IPS DF 6.9 (cell line): ENCODE results near the gene PPP1R15B.
"Not testable (repeated sequence)": the region's sequence is repeated elsewhere in the genome, so short reads cannot be mapped to it uniquely, and the experiment has no call there.

ENCODE experiments used
- DNase-seq: peaks from one replicate; pipeline ENCODE4 v3.0.0-alpha.2; 2013; ENCODE audit warnings: low read depth, low spot score
- H3K27ac ChIP-seq: one replicate; pipeline ENCODE4 v1.5.1; 2013; ENCODE audit warnings: low read length, control low read depth
- H3K27me3 ChIP-seq: 2 replicates; pipeline ENCODE4 v1.6.1; 2013; ENCODE audit warnings: mild to moderate bottlenecking, low read length; ENCODE audit not compliant: control insufficient read depth, insufficient read depth
- H3K36me3 ChIP-seq: 2 replicates; pipeline ENCODE4 v1.6.1; 2013; ENCODE audit warnings: low read length; ENCODE audit not compliant: control insufficient read depth, insufficient read depth
- H3K4me1 ChIP-seq: 2 replicates; pipeline ENCODE4 v1.6.1; 2013; ENCODE audit warnings: low read length; ENCODE audit not compliant: control insufficient read depth, insufficient read depth
- H3K4me3 ChIP-seq: 2 replicates; pipeline ENCODE4 v1.5.1; 2013; ENCODE audit warnings: mild to moderate bottlenecking, low read length
- H3K9me3 ChIP-seq: 2 replicates; pipeline ENCODE4 v1.6.1; 2013; ENCODE audit warnings: low read length, inconsistent platforms; ENCODE audit not compliant: control insufficient read depth, insufficient read depth
- WGBS: extraction: QIAGEN DNeasy Blood & Tissue Kit; methylation state at CpG from one replicate; pipeline ENCODE4 v1.1.7; 2013; ENCODE audit warnings: mixed read lengths, missing lambda C conversion rate; ENCODE audit not compliant: insufficient read length, insufficient coverage; 5-methylcytosine and 5-hydroxymethylcytosine counted together

Gene PPP1R15B

GRCh38 chr1:204434116-204434755, 22.6 kb upstream of the PPP1R15B start:
- no CpG with 5 or more reads among the region's 9 CpGs for WGBS
- Histone ChIP-seq H3K4me3 (no peak overlapping the region), H3K36me3 (peaks cover 12% of the 10 kb centered on the region; the same call in 1 of the 2 replicates), H3K27ac (no peak overlapping the region), H3K4me1 (no peaks in the 10 kb centered on the region), H3K9me3 (no peaks in the 10 kb centered on the region), H3K27me3 (no peaks in the 10 kb centered on the region)
- no peak for DNase-seq

GRCh38 chr1:204432708-204433107, 21.1 kb upstream of the PPP1R15B start:
- Histone ChIP-seq H3K4me1 (no peaks in the 10 kb centered on the region), H3K9me3 (no peaks in the 10 kb centered on the region), H3K27me3 (no peaks in the 10 kb centered on the region), H3K4me3 (no peak overlapping the region), H3K36me3 (peaks cover 9% of the 10 kb centered on the region; the same call in 1 of the 2 replicates), H3K27ac (no peak overlapping the region)
- no CpG with 5 or more reads among the region's 2 CpGs for WGBS
- DNase-seq, result no peak

GRCh38 chr1:204431310-204432184, 19.9 kb upstream of the PPP1R15B start:
- no peaks in the 10 kb centered on the region for H3K4me1 ChIP-seq
- DNase-seq, result no peak
- H3K27ac ChIP-seq, result no peak overlapping the region
- no peaks in the 10 kb centered on the region for H3K9me3 ChIP-seq
- H3K4me3 ChIP-seq, result no peak overlapping the region
- H3K27me3 ChIP-seq, result no peaks in the 10 kb centered on the region
- peaks cover 9% of the 10 kb centered on the region; the same call in 1 of the 2 replicates for H3K36me3 ChIP-seq
- WGBS, result no CpG with 5 or more reads among the region's 13 CpGs

GRCh38 chr1:204429746-204430145, 18.1 kb upstream of the PPP1R15B start:
- DNase-seq, result no peak
- no peaks in the 10 kb centered on the region for H3K9me3 ChIP-seq
- H3K4me1 ChIP-seq, result no peaks in the 10 kb centered on the region
- H3K4me3 ChIP-seq, result no peak overlapping the region
- no CpG with 5 or more reads among the region's 18 CpGs for WGBS
- no peaks in the 10 kb centered on the region for H3K27me3 ChIP-seq
- H3K27ac ChIP-seq, result no peak overlapping the region
- H3K36me3 ChIP-seq, result peaks cover 10% of the 10 kb centered on the region; the same call in 1 of the 2 replicates

GRCh38 chr1:204426971-204427701, 15.5 kb upstream of the PPP1R15B start:
- no peak overlapping the region for H3K27ac ChIP-seq
- no peak overlapping the region for H3K4me3 ChIP-seq
- DNase-seq, result no peak
- no peaks in the 10 kb centered on the region for H3K27me3 ChIP-seq
- no CpG with 5 or more reads among the region's 9 CpGs for WGBS
- no peaks in the 10 kb centered on the region for H3K4me1 ChIP-seq
- H3K9me3 ChIP-seq, result no peaks in the 10 kb centered on the region
- peaks cover 9% of the 10 kb centered on the region; the same call in 1 of the 2 replicates for H3K36me3 ChIP-seq

GRCh38 chr1:204426474-204426873, 14.9 kb upstream of the PPP1R15B start:
- DNase-seq, result no peak
- Histone ChIP-seq H3K9me3 (no peaks in the 10 kb centered on the region), H3K27ac (no peak overlapping the region), H3K27me3 (no peaks in the 10 kb centered on the region), H3K4me1 (no peaks in the 10 kb centered on the region), H3K36me3 (peaks cover 4% of the 10 kb centered on the region; the same call in 1 of the 2 replicates), H3K4me3 (no peak overlapping the region)
- no CpG with 5 or more reads among the region's 2 CpGs for WGBS

- no CpG with 5 or more reads among the region's 5 CpGs for WGBS
- no peaks in the 10 kb centered on the region for H3K27me3 ChIP-seq
- peaks cover 4% of the 10 kb centered on the region; the same call in 1 of the 2 replicates for H3K36me3 ChIP-seq
- no peak for DNase-seq
- no peak overlapping the region for H3K27ac ChIP-seq
- no peaks in the 10 kb centered on the region for H3K4me1 ChIP-seq
- H3K9me3 ChIP-seq, result no peaks in the 10 kb centered on the region
- no peak overlapping the region for H3K4me3 ChIP-seq
Measured at GRCh38 chr1:204426035-204426436, 14.4 kb upstream of the PPP1R15B start.

GRCh38 chr1:204424621-204425020, 13.0 kb upstream of the PPP1R15B start:
- Histone ChIP-seq H3K36me3 (peaks cover 4% of the 10 kb centered on the region; the same call in 1 of the 2 replicates), H3K9me3 (no peaks in the 10 kb centered on the region), H3K4me3 (no peak overlapping the region), H3K27ac (no peak overlapping the region), H3K27me3 (no peaks in the 10 kb centered on the region), H3K4me1 (peaks cover 3% of the 10 kb centered on the region)
- no peak for DNase-seq
- no CpG with 5 or more reads among the region's 10 CpGs for WGBS

GRCh38 chr1:204422061-204422705, 10.6 kb upstream of the PPP1R15B start:
- WGBS, result no CpG with 5 or more reads among the region's 8 CpGs
- not testable (repeated sequence) for DNase-seq, H3K27ac ChIP-seq, H3K4me1 ChIP-seq, H3K4me3 ChIP-seq, H3K9me3 ChIP-seq, H3K36me3 ChIP-seq, H3K27me3 ChIP-seq

GRCh38 chr1:204421441-204421840, 9.8 kb upstream of the PPP1R15B start:
- no peaks in the 10 kb centered on the region for H3K27me3 ChIP-seq
- no peaks in the 10 kb centered on the region for H3K9me3 ChIP-seq
- H3K4me3 ChIP-seq, result no peak overlapping the region
- no CpG with 5 or more reads among the region's 1 CpG for WGBS
- peaks cover 4% of the 10 kb centered on the region; the same call in 1 of the 2 replicates for H3K36me3 ChIP-seq
- no peak overlapping the region for H3K27ac ChIP-seq
- DNase-seq, result no peak
- peaks cover 3% of the 10 kb centered on the region for H3K4me1 ChIP-seq
